ENCODE data around the gene GLE1. TPM values are rescaled to one million over a fixed set of nuclear protein-coding genes. Genes with fewer than 3 reads are reported as not detected.
"Not testable (repeated sequence)": the region's sequence is repeated elsewhere in the genome, so short reads cannot be mapped to it uniquely, and the experiment has no call there.

GLE1 gene
- polyA plus RNA-seq, 1 donor = 20.1 TPM

GRCh38 chr9:128551657-128552152, 47.2 kb downstream of the GLE1 start:
- no peak for DNase-seq (ENCODE audit: low read depth)

GRCh38 chr9:128552153-128552743, 47.7 kb downstream of the GLE1 start, which contains the start of gene SPTAN1:
SPTAN1 (plus strand) TSS chr9:128552587; CDS start chr9:128566741, 14,154 bp downstream.
- DNase-seq (ENCODE audit: low read depth) = peak; percentile 74

GRCh38 chr9:128552744-128553440, 48.4 kb downstream of the GLE1 start:
- DNase-seq (ENCODE audit: low read depth) = no peak

GRCh38 chr9:128553728-128554127, 49.2 kb downstream of the GLE1 start:
- peak; percentile 75 for DNase-seq (ENCODE audit: low read depth)

- DNase-seq (ENCODE audit: low read depth) = no peak
These were observed 49.8 kb downstream of the GLE1 start for GRCh38 chr9:128554155-128554862.

- no peak for DNase-seq (ENCODE audit: low read depth)
These were observed 50.7 kb downstream of the GLE1 start for GRCh38 chr9:128555180-128555721.

- no peak for DNase-seq (ENCODE audit: low read depth)
These were observed 51.8 kb downstream of the GLE1 start for GRCh38 chr9:128556276-128556675.

- DNase-seq (ENCODE audit: low read depth) = no peak
These were observed 52.6 kb downstream of the GLE1 start for GRCh38 chr9:128556926-128557634.

- DNase-seq (ENCODE audit: low read depth) = peak; percentile 45
These were observed 54.2 kb downstream of the GLE1 start for GRCh38 chr9:128558431-128559310.

- DNase-seq (ENCODE audit: low read depth) = no peak
These were observed 61.1 kb downstream of the GLE1 start for GRCh38 chr9:128565578-128565977.

- no peak for DNase-seq (ENCODE audit: low read depth)
These were observed 64.1 kb downstream of the GLE1 start for GRCh38 chr9:128568470-128569078.

GRCh38 chr9:128575469-128575868, 71.0 kb downstream of the GLE1 start:
- DNase-seq (ENCODE audit: low read depth) = no peak

GRCh38 chr9:128575916-128576315, 71.4 kb downstream of the GLE1 start:
- DNase-seq (ENCODE audit: low read depth) = no peak

- no peak for DNase-seq (ENCODE audit: low read depth)
These were observed 72.7 kb downstream of the GLE1 start for GRCh38 chr9:128577206-128577605.

- DNase-seq (ENCODE audit: low read depth) = no peak
These were observed 74.7 kb downstream of the GLE1 start for GRCh38 chr9:128579194-128579593.

- DNase-seq (ENCODE audit: low read depth) = no peak
These were observed 76.2 kb downstream of the GLE1 start for GRCh38 chr9:128580731-128581130.

- DNase-seq (ENCODE audit: low read depth) = not testable (repeated sequence)
These were observed 80.6 kb downstream of the GLE1 start for GRCh38 chr9:128585155-128585554.

GRCh38 chr9:128586934-128587333, 82.4 kb downstream of the GLE1 start:
- not testable (repeated sequence) for DNase-seq (ENCODE audit: low read depth)

GRCh38 chr9:128587453-128587852, 82.9 kb downstream of the GLE1 start:
- no peak for DNase-seq (ENCODE audit: low read depth)

GRCh38 chr9:128588581-128589233, 84.2 kb downstream of the GLE1 start:
- DNase-seq (ENCODE audit: low read depth) = no peak

All from forelimb muscle (tissue), 1 donor.